CD4-positive, alpha-beta T cell treated with Interleukin-6 for 4 hours (primary cell): ENCODE measurements around the gene ITPR2.
A peak's percentile ranks its signal among the peaks of the same experiment; 100 is the strongest.
"Not testable (repeated sequence)": the region's sequence is repeated elsewhere in the genome, so short reads cannot be mapped to it uniquely, and the experiment has no call there.

Experiments
- DNase-seq: peaks from one replicate; pipeline ENCODE4 v3.0.0-alpha.2; 2020; ENCODE audit warnings: mixed read lengths

ITPR2 gene

DNA sequence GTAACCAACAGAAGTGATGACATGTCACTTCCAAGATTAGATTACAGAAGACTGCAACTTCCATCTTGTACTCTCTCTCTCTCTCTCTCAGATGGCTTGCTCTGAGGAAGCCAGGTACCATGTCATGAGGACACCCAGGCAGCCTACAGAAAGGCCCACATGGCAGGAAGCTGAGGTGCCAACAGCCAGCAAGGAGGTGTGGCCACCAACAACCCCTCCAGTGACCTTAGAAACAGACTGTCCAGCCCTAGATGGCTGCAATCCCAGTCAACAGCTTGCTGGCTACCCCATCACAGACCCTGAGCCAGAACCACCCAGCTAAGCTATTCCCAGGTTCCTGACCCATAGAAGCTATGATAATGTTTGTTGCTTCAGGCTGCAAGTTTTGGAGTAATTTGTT, 178.4 kb downstream of the ITPR2 start:
- DNase-seq, result no peak

DNA sequence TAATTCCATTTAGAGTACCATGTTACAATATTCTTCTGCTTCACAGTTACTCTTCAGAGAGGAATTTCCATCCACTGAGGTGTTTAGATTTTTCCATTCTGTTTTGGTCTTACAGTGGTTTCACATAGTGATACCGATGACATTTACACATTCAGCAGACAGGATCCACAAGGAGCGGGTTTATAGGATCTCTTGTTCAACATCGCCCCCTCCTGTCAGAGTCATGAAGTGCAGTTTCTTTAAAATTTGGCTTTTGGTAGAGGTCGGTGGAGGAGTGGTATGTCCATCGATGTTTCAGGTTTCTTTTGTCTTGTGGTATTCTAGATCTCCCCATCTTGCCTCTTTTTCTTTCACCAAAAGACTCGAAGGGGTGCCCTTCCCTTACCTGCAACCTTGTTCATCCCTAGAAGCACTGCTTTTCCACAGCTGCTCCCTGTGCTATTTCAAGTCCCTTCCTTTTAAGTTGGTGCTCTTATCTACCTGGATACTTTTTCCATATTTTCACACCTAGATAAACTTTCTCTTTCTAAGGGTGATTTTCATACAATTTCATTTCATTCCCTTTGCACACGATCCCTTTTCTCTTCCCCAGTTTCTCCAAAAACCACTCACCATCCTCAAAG, 181.3 kb downstream of the ITPR2 start:
- peak; percentile 9 for DNase-seq

DNA sequence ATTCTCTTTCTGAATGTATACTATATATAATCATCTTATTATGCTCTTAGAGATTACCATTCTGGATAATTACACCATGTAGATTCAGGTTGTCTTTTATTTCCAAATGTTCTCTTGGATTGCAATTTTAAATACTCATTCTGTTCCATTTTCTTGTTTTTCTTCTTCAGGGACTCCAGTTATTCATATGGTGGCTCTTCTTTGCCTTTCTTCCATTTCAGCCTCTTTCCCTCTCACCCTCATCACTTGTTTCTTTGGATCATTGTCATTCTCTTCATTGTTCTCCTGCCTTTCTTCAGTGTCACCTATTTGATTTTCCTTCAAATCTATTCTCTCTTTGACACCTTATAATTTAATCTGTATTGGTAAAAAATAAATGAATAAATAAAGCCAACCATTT, 182.0 kb downstream of the ITPR2 start:
- no peak for DNase-seq

DNA sequence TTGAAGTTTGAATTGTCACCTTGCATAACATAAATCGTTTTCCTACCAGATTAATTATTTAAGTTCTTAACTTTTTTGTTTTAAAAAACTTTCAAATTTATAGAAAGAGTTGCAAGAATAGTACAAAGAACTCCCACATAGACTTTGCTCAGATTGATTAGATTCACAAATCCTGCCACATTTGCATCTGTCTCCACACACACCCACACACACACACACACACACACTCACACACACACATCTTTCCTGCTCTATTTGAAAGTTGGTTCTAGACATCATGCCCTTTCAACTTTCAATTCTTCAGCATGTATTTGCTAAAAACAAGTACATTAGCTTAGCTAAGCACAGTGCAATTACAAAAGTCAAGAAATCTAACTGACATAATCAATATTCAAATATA, 184.0 kb downstream of the ITPR2 start:
- no peak for DNase-seq

GRCh38 chr12:26648584-26648983, 184.4 kb downstream of the ITPR2 start:
- no peak for DNase-seq

DNA sequence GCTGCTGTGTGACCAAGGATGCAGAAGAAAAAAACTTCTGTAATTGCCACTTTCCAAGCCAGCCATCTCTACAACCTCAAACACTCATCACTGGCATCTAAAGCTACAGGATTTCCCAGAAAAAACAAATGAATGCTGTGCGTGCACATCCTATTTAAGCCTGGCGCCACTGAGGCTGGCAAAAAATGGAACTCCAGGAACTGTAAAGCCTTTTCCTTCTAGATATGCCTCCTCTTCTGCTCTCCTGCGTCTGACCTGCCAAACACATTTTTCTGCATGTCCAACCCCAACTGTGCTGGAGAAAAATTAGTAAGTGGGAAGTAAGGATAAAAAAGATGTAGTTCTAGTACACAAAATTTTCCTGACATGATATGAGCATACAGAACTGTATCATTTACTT, 184.9 kb downstream of the ITPR2 start:
- DNase-seq, result no peak

DNA sequence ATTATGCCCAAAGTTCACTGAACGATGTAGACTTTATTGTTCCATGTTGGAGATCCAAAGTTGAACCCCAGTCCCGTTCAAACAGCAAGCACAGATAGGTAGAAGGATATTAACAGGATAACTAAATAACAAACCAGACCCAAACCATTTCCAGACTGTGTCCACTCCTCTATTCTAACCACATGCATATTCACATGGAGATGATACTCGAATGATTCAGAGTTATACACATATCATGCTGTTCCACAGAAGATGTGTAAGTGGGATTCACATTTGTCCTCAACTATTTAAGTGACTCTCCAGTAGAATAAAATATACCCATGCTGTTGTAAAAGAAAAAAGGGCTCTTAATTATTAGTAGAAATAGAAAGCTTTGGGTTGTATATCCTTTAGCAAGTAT, 185.9 kb downstream of the ITPR2 start:
- no peak for DNase-seq

- no peak for DNase-seq
Observed at GRCh38 chr12:26646571-26646970, 186.4 kb downstream of the ITPR2 start.

DNA sequence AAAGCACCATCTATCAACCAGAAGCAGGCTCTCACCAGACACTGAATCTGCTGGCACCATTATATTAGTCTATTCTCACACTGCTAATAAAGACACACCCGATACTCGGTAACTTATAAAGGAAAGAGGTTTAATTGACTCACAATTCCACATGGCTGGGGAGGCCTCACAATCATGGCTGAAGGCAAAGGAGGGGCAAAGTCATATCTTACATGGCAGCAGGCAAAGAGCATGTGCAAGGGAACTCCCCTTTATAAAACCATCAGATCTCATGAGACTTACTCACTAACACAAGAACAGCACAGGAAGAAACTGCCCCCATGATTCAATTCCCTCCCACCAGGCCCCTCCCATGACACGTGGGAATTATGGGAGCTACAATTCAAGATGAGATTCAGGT, 188.6 kb downstream of the ITPR2 start:
- DNase-seq, result not testable (repeated sequence)

- DNase-seq, result no peak
Observed at GRCh38 chr12:26643532-26644315, 189.3 kb downstream of the ITPR2 start.

DNA sequence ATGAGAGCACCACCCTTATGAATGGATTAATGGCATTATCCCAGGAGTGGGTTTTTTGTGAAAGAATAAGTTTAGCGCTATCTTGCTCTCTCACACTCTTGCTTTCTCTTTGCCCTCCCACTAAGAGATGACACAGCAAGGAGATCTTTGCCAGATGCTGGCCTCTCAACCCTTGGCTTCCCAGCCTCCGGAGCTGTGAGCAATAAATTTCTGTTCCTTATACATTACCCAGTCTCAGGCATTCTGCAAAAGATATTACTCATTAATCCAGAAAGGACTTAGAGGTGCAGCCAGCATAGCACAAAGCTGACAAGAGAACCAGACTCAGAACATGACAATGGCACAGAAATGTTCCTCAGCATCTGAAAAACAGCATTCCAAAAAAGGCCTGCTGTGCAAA, 190.6 kb downstream of the ITPR2 start:
- DNase-seq, result no peak

DNA sequence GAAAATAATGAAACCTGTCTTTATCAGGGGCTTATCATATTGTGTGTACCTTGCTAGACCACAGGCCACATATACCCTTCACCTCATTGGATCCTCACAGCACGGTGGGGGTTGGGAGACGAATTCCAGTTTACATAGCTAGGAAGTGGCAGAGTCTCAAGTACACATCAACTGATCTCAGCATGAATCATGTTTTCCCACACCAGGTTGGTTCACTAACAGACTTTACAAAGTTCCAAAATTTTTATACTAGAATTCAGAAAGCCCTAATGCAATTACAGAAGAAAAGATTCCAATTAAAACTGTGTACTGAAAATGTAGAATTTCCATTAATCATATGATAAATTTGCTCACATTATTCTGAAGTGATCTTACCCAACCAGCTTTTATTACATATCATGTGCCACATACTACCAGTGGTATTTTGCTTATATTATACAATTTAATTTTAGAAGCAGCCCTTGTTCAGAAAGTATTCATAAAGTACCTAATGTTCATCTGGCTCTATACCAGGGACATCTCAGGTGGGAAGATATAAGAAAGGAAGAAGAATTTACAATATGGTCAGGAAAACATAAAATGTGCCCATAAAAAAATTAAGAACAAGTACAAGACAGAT, 196.2 kb downstream of the ITPR2 start:
- DNase-seq, result no peak

DNA sequence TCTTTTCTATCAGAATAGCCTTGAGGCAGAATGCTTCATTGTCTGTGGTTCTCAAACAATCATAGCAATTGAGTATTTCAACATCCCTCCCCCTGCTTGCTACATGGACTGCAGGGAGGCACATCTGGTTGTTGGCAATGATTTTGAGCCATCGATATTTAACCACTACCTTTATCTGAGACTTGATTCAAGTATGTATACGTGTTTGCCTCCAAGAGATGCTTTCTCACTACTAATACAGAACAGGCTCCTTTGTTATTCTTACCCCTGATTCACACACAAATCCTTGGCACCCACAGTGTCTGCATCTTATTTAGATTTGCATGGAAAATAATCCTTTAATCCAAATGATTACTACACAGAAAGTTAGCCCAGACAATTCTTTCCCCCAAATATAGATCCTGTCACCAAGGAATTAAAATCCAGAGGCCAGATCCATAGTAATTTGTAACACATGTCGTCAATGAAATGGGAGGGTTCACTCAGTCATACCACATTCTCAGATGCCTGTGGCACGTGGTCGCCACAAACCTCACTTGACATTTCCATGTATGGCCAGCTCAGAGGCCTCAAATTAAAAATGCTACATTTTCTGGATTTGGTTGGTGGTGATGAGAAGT, 199.3 kb downstream of the ITPR2 start:
- no peak for DNase-seq

- no peak for DNase-seq
Observed at GRCh38 chr12:26632756-26633155, 200.2 kb downstream of the ITPR2 start.

DNA sequence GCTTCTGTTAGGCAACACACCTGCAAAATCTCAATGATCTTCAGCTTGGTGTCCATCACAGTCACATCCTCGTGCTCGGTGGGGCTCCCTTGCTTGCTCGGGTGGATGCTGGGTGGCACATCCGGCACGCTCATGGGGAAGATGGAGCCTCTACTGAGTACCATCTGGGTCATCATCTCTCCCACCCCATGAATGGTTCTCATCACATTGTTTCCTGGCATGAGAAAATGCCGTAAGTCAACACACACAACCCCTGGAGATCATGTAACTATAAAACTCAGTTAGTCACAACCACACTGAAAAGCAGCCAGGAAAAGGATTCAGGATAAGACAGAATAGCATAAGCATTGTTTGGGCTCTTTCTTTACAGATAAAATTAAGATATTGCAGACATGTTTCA, 201.1 kb downstream of the ITPR2 start:
- no peak for DNase-seq

GRCh38 chr12:26630546-26631027, 202.4 kb downstream of the ITPR2 start:
- no peak for DNase-seq

GRCh38 chr12:26629864-26630263, 203.1 kb downstream of the ITPR2 start:
- DNase-seq, result no peak

- DNase-seq, result no peak
Observed at GRCh38 chr12:26628234-26628633, 204.8 kb downstream of the ITPR2 start.

- no peak for DNase-seq
Observed at GRCh38 chr12:26627335-26627734, 205.7 kb downstream of the ITPR2 start.

GRCh38 chr12:26623136-26623535, 209.9 kb downstream of the ITPR2 start:
- DNase-seq, result no peak

DNA sequence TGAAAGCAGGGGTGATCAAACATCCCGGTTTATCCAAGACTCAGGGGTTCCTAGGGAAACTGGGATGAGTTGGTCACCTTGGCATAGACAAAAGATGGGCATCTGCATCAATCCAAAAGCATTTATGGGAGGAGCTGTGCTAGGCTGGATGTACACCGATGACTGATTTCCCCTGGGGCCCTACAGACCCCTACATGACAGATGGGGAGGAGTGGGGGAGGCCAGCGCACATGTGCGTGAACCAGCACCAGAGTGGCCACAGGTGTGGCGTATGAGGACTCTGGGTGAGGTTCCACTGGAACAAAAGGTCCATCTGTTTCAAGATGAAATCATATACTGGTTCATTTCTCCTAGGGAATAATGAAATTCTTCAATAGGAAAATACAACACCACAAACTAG, 210.4 kb downstream of the ITPR2 start:
- DNase-seq, result no peak

- no peak for DNase-seq
Observed at GRCh38 chr12:26621932-26622331, 211.1 kb downstream of the ITPR2 start.

DNA sequence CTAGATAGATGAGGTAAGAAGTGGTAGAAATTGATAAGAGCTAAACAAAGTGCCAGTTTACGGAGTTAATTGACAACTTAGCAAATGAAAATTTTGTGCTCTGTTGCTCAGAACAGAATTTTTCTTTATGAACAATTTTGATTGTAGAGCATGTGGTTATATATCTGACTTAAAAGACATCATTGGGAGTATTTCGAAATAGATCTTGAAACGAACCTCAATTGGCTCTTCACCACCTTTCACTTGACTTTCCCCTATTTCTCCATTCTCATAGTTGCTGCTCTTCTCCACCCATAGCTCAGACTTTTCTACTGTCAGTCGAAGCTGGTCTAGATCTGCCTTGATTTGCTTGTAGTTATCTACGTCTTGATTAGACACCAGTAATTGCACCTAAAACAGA, 212.1 kb downstream of the ITPR2 start:
- DNase-seq, result no peak

DNA sequence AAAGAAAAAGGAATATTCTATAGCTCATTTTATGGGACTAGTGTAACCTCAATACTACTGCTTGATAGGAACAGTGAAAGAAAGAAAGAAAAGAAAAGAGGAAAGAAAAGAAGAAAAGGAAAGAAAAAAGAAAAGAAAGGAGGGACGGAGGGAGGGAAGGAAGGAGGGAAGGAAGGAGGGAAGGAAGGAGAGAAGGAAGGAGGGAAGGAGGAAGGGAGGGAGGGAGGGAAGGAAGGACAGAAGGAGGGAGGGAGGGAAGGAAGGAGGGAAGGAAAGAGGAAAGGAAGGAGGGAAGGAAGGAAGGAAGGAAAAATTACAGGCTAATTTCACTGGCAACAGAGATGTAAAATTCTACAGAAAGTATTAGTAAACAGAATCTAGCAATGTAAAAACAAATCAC, 215.5 kb downstream of the ITPR2 start:
- DNase-seq, result no peak
